Stimulated activated CD4-positive, alpha-beta T cell treated with anti-CD3 and anti-CD28 coated beads, TNF-alpha, amount 100 ng/mL, for 48 hours (primary cell): Measurements from ENCODE around the gene MRGPRF.
"Not testable (repeated sequence)": the region's sequence is repeated elsewhere in the genome, so short reads cannot be mapped to it uniquely, and the experiment has no call there.

Experiments
- DNase-seq, 3 donors: peaks; one replicate each; pipeline ENCODE4 v3.0.0-alpha.2; 2020; ENCODE audit warnings: low read depth in 3 of 3

Gene MRGPRF

GRCh38 chr11:68987211-68987610, 25.8 kb downstream of the MRGPRF start:
- DNase-seq, result no peak

- DNase-seq, result no peak
Observed at GRCh38 chr11:68983801-68984200, 29.2 kb downstream of the MRGPRF start.

GRCh38 chr11:68982134-68982533, 30.9 kb downstream of the MRGPRF start:
- DNase-seq, result no peak

GRCh38 chr11:68980776-68981065, 32.3 kb downstream of the MRGPRF start, which contains the start of gene MRGPRD:
Gene MRGPRD (minus strand): TSS chr11:68980986. CDS start chr11:68980986, 0 bp downstream.
- no peak for DNase-seq

GRCh38 chr11:68979931-68980775, 32.9 kb downstream of the MRGPRF start:
- no peak for DNase-seq

GRCh38 chr11:68978931-68979594, 34.0 kb downstream of the MRGPRF start:
- DNase-seq, result no peak

GRCh38 chr11:68978626-68978930, 34.5 kb downstream of the MRGPRF start:
- no peak for DNase-seq

GRCh38 chr11:68977781-68978625, 35.0 kb downstream of the MRGPRF start:
- DNase-seq, result no peak

- no peak for DNase-seq
Observed at GRCh38 chr11:68976563-68976962, 36.5 kb downstream of the MRGPRF start.

GRCh38 chr11:68976095-68976494, 37.0 kb downstream of the MRGPRF start:
- DNase-seq, result no peak

- no peak for DNase-seq
Observed at GRCh38 chr11:68974421-68975194, 38.4 kb downstream of the MRGPRF start.

GRCh38 chr11:68973706-68974105, 39.3 kb downstream of the MRGPRF start:
- DNase-seq, result not testable (repeated sequence)

GRCh38 chr11:68973219-68973618, 39.8 kb downstream of the MRGPRF start:
- DNase-seq, result no peak

GRCh38 chr11:68970921-68971636, 42.0 kb downstream of the MRGPRF start:
- DNase-seq, result no peak

GRCh38 chr11:68969386-68969785, 43.7 kb downstream of the MRGPRF start:
- DNase-seq, result no peak

GRCh38 chr11:68968306-68969250, 44.5 kb downstream of the MRGPRF start:
- no peak for DNase-seq

GRCh38 chr11:68966894-68967780, 45.9 kb downstream of the MRGPRF start:
- DNase-seq, result no peak

- DNase-seq, result no peak
Observed at GRCh38 chr11:68965901-68966853, 46.9 kb downstream of the MRGPRF start.
